Central memory CD4-positive, alpha-beta T cell (primary cell): ENCODE data around the gene PTPRZ1.

Experiments used
- DNase-seq: peaks from one replicate; pipeline ENCODE4 v3.0.0; 2022
- total RNA-seq, 3 experiments: gene quantifications; one replicate each; lab custom pipeline; 2026; lab: John Stamatoyannopoulos, UW

The PTPRZ1 gene
- total RNA-seq: 0 to 0.19 (median 0) reads per million in 3 experiments

DNA sequence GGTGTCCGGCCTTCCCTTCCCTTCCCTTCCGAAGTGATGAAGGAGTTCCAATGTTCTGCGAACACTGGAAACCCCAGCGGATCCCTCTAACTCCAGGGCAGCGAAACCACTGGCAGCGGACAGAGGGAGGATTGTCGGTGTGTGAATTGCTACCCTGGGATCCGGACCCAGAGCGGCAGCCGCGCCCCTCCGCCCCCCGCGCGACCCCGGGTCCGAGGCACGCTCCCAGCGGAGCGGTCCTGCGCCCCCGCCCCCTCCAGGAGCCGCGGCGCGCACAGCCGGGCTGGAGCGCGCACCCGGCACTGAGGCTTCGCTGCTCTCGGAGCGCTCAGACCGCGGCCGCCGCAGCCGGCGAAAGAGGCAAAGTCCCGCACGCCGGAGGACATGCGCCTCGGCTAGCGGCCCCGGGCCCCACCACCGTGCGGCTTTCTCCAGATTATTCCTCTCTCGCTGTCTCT, at the start of gene PTPRZ1:
Gene PTPRZ1, plus strand, starts transcription at position 331 of the 458 bp plus-strand sequence. CDS start 339 bp downstream, outside the sequence.
- no peak for DNase-seq

DNA sequence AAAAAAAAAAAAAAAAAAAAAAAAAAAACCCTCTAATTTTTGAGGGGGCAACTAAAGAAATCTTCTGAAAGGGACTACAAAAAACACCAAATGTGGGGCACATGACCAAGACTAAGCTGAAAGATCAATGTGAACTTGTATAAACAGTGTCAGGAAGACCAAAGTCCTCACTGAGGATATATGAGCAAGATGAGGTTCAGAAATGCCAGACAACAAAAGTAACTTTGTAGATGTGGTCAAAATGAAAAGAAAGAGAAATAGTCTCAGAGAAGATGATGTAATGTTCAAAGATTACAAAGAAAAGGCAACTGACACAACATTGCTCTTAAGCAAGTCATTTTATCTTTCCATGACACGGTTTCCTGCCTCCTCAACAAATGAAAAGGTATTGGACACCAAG, 48.7 kb upstream of the PTPRZ1 start:
- DNase-seq: no peak

DNA sequence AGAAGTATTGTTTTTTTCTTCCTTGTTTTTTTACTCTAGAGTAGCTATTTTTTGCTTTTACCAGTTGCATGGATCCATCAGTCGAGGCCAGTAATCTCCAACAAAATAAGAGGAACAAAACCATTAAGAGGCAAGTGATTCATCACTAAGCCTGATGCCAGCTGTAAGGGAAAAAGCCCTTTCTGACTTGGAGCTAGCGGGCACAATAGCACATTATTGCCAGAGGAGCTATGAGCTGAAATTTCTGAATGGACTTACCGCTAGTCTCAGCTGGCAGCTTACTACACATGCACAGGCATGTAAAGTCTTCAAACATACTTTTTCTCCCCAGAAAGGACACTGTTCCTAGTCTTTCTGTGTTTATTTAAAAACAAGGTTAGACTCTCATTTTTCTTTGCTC, 41.6 kb upstream of the PTPRZ1 start:
- no peak for DNase-seq

GRCh38 chr7:121831801-121832200, 41.2 kb upstream of the PTPRZ1 start:
- no peak for DNase-seq

- DNase-seq: no peak
Measured at GRCh38 chr7:121832347-121832746, 40.6 kb upstream of the PTPRZ1 start.

DNA sequence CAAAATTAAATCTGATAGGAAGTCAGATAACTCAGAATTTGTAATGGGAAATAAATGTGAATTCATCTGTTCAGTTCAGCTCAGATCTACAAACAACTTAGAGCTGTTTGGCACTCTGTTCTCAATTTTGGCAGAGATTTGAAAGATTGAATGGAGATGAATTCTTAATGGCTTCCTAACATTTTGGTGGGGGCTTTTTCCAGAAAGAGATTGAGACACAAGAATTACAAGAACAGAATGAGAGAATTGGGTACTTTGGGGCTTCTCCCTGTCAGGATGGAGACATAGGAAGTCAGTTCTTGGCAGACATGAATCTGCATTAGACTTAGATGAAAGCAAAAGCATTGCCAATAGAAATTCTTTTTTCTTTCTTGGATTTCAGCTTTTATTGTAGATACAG, 39.0 kb upstream of the PTPRZ1 start:
- no peak for DNase-seq

- no peak for DNase-seq
Measured at GRCh38 chr7:121837462-121837861, 35.5 kb upstream of the PTPRZ1 start.

DNA sequence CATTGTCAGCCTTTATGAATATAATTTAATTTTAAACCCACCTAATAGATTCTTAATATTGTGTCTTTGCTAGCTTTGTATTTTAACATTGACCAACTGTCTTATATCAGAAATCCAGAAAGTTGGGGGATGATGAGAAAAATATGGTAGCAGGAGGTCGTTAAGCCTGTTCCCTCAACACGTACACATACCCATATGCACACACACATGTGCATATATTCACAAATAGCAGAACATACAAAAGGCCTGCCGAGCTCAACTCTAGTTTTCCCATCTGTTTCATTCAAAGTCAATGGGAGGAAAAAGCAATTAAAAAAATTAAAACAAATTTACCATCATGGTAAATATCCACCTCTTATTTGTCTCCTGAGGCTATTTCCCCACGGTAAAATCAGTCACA, 25.9 kb upstream of the PTPRZ1 start:
- no peak for DNase-seq

DNA sequence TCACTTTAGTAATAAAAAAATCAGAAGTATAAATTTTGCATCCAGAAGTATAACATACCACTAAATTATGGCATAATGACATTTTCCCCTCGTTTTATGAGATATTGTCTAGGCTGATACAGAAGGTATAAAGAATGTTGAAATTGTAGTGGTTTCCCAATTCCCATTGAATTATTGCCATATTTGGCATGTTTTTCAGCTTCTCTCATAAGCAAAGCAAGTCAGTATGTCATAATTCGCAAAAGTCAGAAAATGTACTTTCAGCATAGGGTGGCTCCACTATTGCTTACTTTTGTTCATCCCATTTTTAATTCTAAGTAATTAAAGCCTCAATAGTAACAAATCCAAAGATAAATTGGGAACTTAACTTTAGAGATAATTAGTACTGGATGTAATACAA, 19.7 kb upstream of the PTPRZ1 start:
- no peak for DNase-seq

DNA sequence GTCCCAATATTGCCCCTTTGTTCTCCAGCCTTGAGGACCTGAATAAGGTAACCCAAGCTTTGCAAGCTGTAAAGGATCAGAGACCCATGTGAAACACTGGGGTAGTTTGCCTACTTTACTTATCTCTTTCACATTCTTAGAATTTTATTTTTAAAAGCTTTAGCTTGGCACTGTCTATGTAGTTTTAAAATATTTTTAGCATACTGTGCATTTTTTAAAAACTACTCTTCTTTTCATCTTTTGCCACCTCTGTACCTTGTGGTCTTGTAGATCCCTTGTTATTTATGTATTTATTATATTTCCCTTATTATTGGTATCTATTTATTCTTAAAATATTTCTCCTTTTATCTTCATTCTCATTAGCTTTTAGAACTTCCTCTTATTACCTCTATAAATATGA, 12.0 kb upstream of the PTPRZ1 start:
- DNase-seq: no peak

DNA sequence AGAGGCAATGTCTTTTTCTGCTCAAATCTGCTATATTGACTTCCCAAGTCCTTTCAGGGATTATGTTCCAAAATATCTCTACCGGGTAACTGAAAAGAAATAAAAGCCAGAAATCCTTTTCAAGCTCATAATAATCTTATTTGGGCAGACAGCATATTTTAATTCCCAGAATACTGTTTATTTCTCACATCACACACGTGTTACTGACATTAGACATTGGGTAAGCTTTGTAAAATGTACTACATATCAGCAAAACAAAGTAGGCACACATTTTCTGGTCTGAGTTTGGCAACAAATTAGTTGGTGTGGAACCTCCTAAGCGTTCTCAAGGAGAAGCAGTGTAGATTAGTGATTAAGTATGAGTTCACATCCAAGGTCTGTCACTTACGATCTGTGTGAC, 10.4 kb upstream of the PTPRZ1 start:
- no peak for DNase-seq

- no peak for DNase-seq
Measured at GRCh38 chr7:121871188-121871587, 1.8 kb upstream of the PTPRZ1 start.

DNA sequence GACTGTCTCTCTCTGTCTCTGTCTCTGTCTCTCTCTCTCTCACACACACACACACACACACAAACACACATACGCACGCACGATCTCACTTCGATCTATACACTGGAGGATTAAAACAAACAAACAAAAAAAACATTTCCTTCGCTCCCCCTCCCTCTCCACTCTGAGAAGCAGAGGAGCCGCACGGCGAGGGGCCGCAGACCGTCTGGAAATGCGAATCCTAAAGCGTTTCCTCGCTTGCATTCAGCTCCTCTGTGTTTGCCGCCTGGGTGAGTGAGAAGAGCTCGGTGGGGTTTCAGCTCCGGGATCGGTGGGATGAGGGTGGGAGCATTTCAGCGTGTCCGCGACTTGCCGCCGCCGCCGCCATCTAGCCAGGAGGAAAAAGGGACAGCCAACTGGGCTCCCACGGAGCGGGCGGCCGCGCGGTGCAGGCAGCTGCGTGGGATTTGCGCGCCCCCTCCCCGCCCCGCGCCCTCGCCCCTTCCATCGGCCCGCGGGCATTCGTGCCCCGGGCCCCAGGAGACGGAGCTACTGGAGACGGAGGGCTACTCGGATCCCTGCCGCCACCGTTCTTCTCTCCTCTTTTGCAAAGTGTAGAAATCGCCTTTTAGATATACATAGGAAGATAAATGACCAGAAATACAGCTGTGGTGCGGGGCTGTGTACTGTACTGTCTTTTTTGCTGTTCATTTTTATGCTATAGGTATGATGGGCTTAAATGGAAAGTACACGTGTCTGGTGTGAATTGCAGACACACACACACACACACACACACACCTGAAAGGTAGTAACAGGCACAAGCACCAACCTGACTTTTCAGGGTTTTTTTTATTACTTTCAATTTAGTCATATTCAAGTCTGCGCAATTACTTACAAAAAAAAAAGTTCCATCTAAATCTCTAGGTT, 581 bp downstream of the PTPRZ1 start:
- DNase-seq: no peak

GRCh38 chr7:121874298-121874697, 1.3 kb downstream of the PTPRZ1 start:
- no peak for DNase-seq

DNA sequence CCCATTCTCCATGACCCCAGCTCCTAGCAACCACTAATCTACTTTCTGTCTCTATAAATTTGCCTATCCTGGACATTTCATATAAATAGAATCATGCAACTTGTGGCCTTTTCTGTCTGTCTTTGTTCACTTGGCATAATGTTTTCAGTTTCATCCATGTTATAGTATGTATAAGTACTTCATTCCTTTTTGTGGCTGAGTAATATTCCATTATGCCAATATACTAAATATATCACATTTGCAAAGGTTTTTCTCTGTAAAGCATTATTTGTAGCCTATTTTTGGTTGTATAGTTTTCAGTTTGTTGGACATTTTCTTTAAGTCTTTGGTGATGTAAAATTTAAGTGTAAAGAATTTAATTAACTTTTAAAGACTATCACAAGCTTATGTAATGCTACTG, 2.2 kb downstream of the PTPRZ1 start:
- no peak for DNase-seq

- no peak for DNase-seq
Measured at GRCh38 chr7:121876656-121877500, 3.9 kb downstream of the PTPRZ1 start.

DNA sequence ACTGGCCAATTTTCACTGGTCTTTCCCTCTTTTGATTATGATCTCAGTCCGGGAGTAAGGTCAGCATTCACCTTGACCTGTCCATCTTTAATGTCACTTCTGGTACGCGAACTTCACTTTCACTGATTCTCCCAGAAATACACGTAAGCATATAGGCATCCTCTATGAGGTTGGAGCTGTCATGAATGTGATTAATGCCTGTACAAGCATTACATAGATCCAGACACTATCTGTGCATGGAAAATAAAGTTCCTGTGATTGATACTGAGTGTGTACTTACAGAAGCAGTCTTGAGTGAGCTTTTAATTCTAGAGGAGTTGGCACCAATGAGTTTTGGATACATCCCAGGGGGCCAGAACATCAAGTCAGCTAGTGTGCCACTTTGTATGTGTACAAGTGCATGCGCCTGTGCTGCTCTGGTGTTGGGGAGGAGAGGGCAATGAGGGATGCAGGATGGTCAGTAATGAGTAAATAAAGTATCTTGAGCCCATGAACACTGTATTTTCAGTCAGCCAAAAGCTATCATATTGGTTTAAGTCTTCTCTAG, 6.0 kb downstream of the PTPRZ1 start:
- no peak for DNase-seq

GRCh38 chr7:121879544-121879943, 6.6 kb downstream of the PTPRZ1 start:
- DNase-seq: no peak

DNA sequence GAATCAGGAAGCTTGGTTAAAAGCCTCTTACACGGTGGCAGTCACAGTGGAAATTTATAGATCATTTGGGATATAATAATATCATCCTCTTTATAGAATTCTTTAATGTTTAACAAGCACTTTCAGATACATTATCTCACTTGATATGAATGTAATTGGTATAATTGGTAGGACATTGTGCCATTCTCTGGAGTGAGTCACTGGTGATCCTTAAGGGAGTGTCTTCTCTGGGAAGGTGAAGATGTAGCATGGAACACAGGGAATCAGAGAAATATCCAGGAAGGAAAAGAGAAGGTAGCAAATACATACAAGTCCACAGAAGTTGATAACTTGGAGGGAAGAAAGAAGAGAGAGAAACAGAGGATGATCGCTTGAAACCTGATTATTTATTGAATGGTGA, 9.8 kb downstream of the PTPRZ1 start:
- no peak for DNase-seq

DNA sequence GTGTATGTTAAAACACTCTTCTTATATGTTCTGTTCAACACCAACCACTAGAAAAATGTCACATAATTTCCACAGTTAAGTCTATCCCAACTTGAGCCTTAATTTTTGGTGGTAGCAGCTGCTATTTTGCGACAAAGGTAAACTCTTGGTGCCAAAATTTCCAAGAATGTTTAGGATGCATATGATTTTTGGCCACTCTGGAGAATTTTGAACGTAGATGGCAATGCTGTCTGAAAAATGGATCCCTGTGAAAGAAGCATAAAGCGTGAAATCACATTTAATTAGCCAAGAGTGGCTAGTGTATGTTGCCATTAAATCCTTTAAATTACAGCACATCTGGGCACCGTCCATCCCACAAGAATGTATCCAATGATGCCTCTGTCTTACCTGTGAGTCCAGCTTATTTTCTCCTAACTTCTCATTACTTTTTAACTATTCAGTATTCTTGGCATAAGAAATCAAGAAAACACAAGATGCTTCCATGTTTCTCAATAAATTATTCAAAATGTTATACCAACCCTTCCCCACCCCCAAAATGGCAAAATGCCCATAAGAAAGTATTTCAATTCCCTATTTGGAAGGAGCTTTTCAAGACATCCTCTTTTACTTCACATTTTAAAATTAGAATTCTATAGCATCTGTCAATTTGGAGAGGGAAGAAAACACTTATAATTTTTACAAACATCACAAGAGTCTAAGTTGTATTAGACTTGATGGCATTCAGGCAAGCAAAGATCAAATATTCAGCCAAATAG, 12.4 kb downstream of the PTPRZ1 start:
- no peak for DNase-seq

- no peak for DNase-seq
Measured at GRCh38 chr7:121887634-121888033, 14.7 kb downstream of the PTPRZ1 start.

- no peak for DNase-seq
Measured at GRCh38 chr7:121890833-121891232, 17.9 kb downstream of the PTPRZ1 start.

- no peak for DNase-seq
Measured at GRCh38 chr7:121891731-121892130, 18.8 kb downstream of the PTPRZ1 start.
